GM18499 (cell line): ENCODE measurements around the gene DHRS13.
"Not testable (repeated sequence)": the region's sequence is repeated elsewhere in the genome, so short reads cannot be mapped to it uniquely, and the experiment has no call there.

Source experiments
- ATAC-seq: cut with Tn5 transposase; IDR thresholded peaks from one replicate; pipeline ENCODE4 v1.9.1; 2021; ENCODE audit warnings: moderate number of reproducible peaks; ENCODE audit not compliant: insufficient read depth, unreplicated experiment

DHRS13 gene

DNA sequence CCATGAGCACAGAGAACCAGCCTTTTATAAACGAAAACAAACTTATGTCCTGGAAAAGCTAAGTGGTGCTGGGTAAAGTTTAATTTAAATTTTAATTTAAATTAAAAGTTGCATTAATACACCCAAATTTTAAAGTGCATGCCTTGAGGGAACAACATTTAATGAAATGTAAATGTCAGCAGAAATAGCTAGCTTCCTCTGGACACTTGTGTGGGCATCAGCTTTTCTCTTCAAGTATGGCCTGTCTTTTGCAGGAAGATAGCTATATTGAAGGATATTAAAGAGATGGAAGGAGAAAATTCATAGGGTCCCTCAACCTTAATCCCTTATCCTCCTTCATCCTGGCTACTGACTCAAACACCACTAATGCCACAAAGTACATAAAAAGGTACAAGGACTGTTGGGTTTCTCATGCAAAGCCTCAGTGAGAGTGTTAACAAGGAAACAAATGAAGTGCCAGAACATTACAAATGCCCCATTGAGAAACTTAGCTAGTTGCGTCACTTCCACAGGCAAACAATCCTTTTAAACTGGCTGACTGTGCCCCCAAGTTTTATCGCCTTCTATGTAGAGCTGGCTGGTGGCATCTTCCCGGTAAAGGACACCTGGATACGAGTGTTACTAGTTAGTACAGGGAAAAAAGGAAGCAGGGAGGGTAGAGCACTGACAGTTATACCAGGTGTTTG, 34.3 kb upstream of the DHRS13 start:
- no peak for ATAC-seq

DNA sequence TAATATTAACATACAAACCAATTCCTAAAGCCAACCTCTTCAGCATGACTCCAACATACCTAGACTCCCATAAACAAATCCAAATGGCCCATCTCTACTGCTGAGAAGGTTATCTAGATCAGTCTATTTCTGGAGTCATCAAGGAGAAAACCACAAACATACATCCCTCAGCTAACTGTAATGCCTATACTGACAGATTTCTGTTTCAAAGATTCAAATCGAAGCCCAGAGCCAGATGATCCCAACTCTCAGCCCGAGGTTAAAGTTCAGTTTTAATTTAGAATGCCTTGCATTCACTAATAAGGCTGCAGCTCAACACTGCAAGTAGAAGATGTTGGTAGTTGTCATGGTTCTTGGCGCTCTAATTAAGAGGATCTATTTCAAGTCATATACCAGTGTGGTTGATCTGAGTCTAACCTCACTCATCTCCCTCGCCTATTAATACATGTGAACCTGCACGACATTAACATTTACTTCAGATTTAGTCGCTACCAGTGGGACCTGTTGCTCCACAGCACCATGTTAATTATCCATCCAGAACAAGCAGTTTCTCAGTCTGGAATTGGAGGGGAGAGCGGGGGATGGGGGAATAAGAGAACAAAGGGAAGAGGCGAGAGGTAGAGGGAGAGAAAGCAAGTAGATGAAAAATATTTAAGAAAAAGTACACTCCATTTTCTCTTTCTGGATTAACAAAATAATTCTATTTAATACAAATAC, 33.0 kb upstream of the DHRS13 start:
- ATAC-seq = no peak

DNA sequence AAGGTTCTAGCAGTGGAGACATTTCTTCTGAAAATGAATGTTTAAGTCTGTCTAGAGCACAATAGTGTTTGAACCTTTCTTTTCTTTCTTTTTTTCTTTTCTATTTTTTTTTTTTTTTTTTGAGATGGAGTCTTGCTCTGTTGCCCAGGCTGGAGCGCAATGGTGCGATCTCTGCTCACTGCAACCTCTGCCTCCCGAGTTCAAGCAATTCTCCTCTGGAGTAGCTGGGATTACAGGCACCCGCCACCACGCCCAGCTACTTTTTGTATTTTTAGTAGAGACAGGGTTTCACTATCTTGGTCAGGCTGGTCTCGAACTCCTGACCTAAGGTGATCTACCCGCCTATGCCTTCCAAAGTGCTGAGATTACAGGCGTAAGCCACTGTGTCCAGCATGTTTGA, 31.6 kb upstream of the DHRS13 start:
- ATAC-seq = not testable (repeated sequence)

DNA sequence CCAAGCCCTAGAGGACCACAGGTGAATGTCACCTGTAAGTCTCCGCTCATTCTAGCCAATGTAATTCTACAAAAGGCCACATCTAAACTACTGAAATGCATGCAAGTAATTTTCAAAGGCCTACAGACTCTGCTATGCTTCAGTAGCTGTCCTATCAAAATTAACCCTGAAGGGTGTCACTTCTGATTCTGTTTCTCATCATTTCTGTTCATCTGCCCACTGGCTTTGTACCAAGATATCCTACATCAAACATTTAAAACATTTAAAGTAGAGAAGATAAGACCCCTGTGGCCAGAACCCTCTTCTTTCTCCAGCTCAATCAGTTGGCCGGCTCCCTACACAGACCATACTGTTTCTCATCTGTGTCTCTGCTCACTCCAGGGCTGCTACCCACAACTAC, 26.9 kb upstream of the DHRS13 start:
- no peak for ATAC-seq

DNA sequence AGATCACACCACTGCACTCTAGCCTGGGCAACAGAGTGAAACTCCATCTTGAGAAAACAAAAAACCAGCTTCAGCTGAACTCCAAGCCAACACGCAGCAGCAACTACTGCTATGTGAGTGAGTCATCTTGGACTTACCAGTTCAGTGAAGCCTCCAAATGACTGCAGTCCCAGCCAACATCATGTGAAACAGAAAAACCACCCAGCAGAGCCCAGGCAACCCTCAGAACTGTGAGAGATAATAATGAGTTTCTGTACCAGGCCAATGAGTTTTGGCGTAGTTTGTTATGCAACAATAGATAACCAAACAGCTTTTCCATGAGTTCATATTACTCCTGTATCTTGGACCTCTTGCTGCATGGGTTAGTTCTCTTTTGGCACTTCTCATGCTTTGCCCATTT, 25.2 kb upstream of the DHRS13 start:
- ATAC-seq = no peak

DNA sequence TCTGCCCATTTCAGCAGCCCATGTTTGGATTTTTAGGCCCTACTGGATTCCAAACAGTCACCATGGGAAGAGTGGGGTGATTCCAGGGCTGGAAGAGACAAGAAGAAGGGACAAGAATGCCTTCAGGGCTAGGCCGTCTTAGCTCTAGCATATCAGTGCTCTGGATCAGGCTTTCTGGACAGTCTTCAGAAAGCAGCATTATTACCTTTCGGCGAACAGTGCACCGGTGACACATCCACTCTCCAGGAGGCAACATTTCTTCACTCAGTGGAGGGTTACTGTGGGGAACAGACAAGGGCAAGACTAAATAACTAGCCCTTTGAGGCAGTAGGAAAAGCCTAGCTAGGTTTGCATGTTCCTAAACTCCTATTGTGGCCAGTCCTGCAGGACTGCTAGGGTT, 23.9 kb upstream of the DHRS13 start:
- ATAC-seq = no peak

DNA sequence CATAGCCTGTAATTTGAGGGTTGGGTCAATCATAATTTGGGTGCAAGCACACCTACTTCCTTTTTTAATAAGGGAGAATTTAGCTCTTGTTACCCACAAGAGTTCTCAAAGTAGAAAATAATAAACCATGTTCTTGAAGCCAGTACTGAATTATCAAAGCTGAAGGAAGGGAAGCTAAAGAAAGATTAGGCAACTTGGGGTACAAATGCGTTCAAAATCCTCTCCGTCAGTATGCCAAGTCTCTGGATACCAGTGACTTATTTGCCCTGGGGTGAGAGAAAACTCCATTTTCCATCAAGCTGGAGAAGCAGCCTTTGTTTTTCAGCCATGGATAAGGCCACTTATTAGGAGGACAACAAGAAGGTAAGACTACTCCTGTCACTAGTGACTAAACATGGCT, 23.5 kb upstream of the DHRS13 start:
- ATAC-seq = no peak

DNA sequence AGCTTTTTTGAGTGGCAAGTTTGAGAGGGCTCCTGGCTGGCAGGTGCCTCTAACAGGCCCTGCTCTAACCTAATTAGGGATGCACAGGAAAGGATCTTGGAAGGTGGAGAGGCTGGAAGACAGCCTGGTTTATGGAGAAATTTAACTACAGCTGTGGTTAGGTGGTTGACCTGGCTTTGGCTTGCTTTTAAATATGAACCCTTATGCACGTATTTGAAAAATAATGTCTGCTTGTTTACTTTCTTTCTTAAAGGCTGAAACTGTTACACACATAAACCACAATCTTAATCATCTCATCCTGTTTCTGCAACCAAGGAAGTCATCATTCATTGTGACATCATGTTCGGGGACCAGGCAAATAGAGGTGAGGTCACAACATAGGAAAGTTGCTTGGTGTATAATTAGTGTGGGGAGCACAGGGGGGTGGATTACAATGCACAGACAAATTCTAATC, 23.1 kb upstream of the DHRS13 start:
- no peak for ATAC-seq

DNA sequence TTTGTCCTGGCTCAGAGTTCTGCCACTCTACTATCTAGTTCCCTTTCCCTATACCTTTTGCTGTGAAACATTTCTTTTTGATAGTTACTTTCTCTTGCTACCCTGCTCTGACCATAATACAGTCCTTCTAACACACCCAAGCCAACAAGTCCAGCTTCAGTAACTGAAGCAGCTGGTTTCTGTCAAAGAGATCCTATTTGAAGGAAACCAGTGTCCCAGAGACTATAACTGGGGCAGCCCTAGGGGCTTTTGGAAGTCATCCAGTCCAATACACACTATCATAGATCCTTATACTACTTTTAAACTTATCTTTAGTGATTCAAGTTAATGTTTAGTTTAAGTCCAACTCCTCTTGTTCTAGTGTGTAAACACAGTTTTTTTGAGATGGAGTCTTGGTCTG, 17.3 kb upstream of the DHRS13 start:
- no peak for ATAC-seq

DNA sequence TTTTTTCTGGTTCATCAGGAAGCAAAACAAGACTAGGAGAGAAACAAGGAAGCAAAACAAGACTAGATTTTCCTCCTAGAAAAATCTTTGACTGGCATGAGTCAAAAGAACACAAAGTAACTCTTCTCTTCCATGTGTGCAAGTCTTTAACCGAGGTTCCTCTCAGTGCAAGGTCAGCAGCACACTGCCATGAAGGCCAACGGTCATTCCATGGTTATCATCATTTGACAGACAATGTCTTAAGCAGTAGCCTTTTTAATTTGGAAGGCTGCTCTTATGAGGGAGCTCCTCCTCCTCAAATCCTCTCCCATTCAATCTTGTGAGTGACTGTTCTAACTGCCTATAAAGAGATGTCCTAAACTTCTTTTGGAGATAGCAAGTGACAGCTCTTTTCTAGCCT, 15.4 kb upstream of the DHRS13 start:
- ATAC-seq = no peak

DNA sequence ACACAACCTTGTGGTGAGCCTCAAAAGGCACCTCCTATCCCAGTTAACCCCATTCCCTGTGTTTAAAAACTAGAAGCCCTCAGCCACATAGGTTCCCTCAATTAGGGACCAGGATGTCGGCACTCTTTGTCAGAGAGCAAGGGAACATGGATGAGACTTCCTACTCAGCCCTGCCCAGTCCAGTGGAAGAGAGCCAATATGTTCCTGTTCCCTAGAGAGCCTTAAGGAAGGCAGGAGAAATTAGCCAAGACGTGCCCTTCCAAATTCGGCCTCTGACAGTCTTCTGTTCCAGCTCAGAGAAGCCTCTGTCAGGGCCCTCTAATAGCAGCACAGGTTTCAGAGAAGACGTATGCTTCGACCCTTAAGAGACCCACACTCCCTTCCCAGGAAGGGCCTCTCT, 14.6 kb upstream of the DHRS13 start:
- no peak for ATAC-seq

DNA sequence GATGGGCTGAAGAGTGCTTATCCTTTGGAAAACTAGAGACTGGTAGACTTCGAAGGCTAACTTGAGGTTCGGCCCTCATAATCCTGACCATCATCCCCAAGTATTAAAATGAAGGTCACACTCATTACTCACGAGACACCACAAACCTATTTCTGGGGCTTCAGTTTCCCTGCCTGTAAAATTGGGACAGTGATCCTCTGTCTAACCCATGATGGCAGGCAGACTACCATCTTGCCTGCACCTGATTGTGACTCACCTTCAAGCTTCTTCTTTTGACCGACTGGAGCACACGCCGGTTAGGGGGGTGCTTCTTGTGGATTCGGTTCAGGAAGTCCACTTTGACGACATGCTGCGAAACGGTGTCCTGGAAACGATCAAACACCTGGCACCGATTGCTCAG, 14.2 kb upstream of the DHRS13 start:
- ATAC-seq = no peak

DNA sequence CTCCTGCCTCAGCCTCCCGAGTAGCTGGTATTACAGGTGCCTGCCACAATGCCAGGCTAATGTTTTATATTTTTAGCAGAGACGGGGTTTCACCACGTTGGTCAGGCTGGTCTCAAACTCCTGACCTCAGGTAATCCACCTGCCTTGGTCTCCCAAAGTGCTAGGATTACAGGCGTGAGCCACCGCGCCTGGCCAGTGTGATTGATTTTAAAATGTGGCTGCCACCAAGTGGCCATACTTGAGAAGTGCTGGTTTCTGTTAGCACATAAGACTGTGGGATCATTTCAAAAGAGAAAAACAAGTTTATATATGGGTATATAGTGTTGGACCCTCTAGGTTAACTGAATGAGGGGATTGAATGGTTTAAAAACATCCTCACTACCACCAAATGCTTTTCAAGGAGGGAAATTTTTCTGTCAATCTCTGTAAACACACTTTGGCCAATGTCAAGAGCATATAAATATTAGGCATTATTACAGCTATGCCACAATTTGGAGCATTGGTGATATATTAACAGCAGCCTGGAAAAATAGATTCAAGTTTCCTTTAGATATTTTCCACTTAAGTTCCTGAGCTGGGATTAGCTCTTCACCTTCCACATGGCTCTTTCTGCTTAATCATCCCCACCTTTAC, 13.5 kb upstream of the DHRS13 start:
- ATAC-seq = no peak

DNA sequence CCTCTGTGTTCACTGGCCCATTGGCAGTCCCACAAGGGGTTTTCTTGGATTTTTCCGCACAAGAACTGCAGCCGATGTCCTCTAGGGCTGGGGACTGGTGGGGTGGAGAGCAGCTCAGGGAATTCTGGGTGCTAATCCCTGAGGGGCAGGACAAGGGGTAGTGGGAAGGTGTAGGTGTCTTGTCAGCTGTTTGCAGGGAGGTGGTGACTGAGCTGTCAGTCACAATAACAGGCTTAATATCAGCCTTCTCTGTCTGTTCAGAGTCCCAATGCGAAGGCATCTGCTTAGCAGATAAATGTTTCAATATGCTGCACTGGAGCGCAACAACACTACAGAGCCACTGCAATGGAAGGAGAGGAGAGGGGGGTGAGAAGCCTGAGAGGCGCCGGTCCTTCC, 10.1 kb upstream of the DHRS13 start:
- ATAC-seq = no peak

DNA sequence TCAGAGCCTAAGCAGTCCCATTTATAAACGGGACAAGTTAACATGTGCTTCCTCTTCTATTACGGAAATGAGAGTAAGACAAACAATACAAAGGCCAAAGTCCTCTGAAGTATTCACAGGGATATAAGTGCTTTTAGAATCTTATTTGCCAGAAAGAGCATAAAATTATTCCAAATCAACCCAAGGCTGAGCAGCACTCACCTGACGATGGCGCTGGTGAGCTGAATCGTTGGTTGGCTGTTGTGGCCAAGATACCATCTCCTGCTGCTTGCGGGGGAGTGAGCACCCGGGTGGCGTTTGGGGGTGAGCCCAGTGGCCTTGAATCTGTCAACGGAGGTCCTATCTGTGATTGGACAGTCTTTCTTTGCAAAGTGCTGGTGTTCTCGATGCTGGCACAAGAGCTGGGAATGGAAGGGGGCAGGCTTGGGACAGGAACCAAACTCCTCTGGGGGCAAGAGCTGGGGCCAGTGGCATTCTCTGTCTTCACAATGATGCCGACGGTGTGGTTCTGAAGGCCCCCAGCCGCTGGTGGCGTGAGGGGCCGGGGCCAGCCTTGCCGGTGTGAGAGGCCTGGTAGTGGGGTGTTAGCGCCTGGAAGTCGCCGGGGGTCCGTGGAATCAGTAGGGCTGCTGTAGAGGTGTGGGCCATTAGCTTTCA, 9.5 kb upstream of the DHRS13 start:
- no peak for ATAC-seq

DNA sequence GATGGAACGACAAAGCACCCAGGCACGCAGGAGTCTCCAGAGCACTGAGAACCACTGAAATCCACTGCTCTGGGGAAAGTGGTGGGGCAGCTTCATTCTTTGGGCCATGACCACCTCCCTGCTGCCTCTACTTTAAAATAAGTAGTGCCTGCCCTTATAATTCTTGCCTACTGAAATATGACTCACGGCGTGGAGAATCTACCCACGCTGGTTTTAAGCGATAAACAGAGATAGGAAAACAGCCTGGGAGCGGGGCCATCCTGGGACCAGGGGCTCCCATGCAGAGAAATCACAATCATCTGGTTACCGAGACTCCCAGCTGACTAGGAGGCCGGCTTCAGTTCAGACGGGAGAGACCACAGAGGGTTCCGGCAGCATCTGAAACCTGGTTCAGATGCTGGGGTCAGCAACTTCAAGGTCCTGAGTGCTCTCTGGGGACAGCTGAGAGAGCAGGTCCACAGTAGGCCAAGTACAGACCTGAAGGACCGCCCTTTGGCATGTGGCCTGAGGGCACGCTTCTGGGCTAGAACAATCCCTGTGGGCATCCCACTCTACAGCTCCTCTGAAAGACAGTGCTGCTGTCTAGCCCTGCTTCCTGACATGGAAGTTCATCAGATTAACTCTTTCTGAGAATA, 8.6 kb upstream of the DHRS13 start:
- ATAC-seq = no peak

DNA sequence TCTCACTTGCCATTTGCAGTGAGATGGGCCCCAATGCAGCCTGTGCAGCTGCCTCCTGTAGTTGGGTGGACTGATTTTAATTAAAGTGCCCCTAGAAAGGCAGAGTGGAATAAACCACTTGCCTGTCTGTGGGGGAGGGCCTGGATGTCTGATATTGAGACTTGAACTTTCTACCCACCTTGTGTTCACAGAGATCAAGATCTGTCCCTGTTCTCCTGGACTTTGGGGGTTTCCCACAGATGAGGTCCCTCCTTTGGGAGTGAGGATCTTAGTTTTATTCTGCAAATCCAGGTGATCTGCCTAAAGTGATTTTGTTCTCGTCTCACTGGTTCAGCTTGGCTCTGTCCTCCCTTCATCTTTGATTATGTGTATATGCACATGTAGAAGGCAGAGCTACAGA, 7.7 kb upstream of the DHRS13 start:
- ATAC-seq = no peak

DNA sequence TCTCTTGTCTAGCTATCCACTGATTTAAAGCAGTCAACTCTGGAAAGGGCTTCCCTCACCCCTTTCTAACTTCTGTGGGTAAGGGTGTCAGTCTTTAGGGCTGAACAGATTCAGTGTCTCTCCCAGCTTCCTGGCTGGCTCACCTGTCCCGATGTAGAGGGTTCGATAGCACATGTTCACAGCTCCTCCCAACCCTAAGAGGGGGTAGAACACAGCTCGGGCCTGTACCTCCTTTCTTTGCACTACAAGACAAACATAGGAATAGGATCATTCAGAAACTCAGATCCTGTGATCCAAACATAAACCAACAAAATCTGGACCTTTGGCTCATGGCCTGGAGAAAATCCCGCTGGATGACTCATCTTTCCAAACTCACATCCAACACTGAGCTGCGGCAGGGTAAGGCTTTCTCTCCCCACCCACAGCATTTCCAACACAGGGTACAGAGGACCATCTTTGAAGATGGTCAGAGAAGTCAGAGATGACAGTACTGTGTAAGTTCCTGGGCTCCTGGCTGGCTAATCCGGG, 5.8 kb upstream of the DHRS13 start:
- no peak for ATAC-seq

DNA sequence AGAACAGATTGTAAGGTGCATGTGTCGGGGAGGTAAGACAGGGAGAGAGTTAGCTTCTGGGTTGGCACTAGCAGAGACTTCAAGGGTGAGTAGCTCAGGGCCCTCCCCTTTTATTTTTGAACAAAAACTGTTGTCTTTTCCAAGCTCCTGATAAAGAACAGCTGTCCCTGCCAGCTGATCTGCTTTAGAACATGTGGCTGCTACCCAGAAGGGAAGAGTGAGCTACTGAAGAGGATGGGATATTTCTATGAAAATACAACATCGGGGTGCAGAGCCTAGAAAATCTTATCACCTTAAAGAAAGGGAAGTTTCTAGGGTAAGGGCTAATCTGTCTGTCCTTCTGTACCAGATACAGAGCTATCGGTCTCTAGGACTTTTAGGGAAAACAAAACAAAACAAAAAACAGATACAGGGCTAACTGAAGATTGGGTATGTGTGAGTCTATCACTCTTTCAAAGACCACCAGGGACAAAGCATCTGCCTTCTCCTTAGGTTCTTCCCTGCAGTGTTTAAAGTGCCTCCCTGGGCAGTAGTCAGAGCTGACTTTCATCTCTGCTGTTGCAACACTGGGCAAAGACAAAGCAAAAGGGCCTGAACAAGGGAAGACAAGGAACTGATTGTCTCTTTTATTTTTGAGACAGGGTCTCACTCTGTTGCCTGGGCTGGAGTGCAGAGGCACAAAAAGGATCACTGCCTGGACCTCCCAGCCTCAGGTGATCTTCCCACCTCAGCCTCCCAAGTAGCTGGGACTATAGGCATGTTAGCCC, 5.0 kb upstream of the DHRS13 start:
- ATAC-seq = no peak
